ENCODE results near the gene CRIP3. TPM values are rescaled to one million over a fixed set of nuclear protein-coding genes. Genes with fewer than 3 reads are reported as not detected.

Gene CRIP3
- total and polyA plus RNA-seq, 2 experiments from 2014 or later: not detected

GRCh38 chr6:43328528-43328927 lies 19.9 kb upstream of the CRIP3 start:
- Histone ChIP-seq H3K9ac (no peak overlapping the region), H2AFZ (no peak overlapping the region), H3K4me1 (ENCODE audit: insufficient read depth) (no peaks in the 10 kb centered on the region), H4K20me1 (ENCODE audit: insufficient read depth) (no peaks in the 10 kb centered on the region), H3K27me3 (replicated peaks; ENCODE audit: insufficient read depth) (no peaks in the 10 kb centered on the region), H3K79me2 (ENCODE audit: insufficient read depth) (no peaks in the 10 kb centered on the region), H3K9me3 (ENCODE audit: low read depth) (no peaks in the 10 kb centered on the region), H3K36me3 (ENCODE audit: low read depth) (no peaks in the 10 kb centered on the region), H3K4me3 (no peak overlapping the region), H3F3A (ENCODE audit: insufficient read depth) (no peaks in the 10 kb centered on the region), H3K9me2 (ENCODE audit: insufficient read depth) (no peaks in the 10 kb centered on the region), H3K4me2 (ENCODE audit: unreplicated experiment) (no peak overlapping the region), H3K27ac (no peak overlapping the region)
- no peak for TF ChIP-seq EZH2phosphoT487 (IDR thresholded peaks at IDR 0.05; ENCODE audit: insufficient read depth, low read depth)
- TF ChIP-seq EZH2 (IDR thresholded peaks at IDR 0.05; ENCODE audit: insufficient read depth, poor library complexity, severe bottlenecking): no peak
- WGBS, 2 experiments (ENCODE audit: low coverage in 1 of 2, low lambda C conversion rate in 2 of 2, missing lambda C conversion rate in 2 of 2): 9 to 25% methylated on average over 1 of the region's 1 CpG
- no peak for DNase-seq
- in situ Hi-C loops (cut with MboI): no loop called here

DNA sequence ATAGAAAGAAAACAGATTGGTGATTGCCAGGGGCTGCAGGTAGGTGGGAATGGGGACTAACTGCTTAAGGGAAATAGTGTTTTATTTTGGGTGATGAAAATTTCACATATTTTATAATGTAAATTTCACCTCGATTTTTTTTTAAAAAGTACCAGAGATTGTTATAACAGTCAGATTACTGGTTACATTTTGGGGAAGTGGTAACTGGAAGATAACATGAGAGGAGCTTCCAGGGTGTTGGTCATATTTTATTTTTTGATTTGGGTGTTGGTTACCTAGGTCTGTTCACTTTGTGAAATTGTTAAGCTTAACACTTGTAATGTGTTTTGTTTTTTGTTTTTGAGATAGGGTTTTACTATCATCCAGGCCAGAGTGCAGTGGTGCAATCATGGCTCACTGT lies 17.2 kb upstream of the CRIP3 start:
- no peak for DNase-seq
- TF ChIP-seq EZH2 (IDR thresholded peaks at IDR 0.05; ENCODE audit: insufficient read depth, poor library complexity, severe bottlenecking) (no peak), EZH2phosphoT487 (IDR thresholded peaks at IDR 0.05; ENCODE audit: insufficient read depth, low read depth) (no peak)
- H3K9me3 ChIP-seq (ENCODE audit: low read depth): no peaks in the 10 kb centered on the region
- no peak overlapping the region for H3K9ac ChIP-seq
- H3K4me2 ChIP-seq (ENCODE audit: unreplicated experiment): no peak overlapping the region
- H4K20me1 ChIP-seq (ENCODE audit: insufficient read depth): no peaks in the 10 kb centered on the region
- in situ Hi-C loops (cut with MboI): no loop called here
- H2AFZ ChIP-seq: no peak overlapping the region
- H3K4me3 ChIP-seq: no peak overlapping the region
- H3K36me3 ChIP-seq (ENCODE audit: low read depth): no peaks in the 10 kb centered on the region
- H3K4me1 ChIP-seq (ENCODE audit: insufficient read depth): no peaks in the 10 kb centered on the region
- no peak overlapping the region for H3K27ac ChIP-seq
- 44 to 69% methylated on average over 1 of the region's 1 CpG for whole genome bisulfite sequencing, 2 experiments (ENCODE audit: low coverage in 1 of 2, low lambda C conversion rate in 2 of 2, missing lambda C conversion rate in 2 of 2)
- no peaks in the 10 kb centered on the region for H3K27me3 ChIP-seq (replicated peaks; ENCODE audit: insufficient read depth)
- H3F3A ChIP-seq (ENCODE audit: insufficient read depth): no peaks in the 10 kb centered on the region
- H3K79me2 ChIP-seq (ENCODE audit: insufficient read depth): no peaks in the 10 kb centered on the region
- no peaks in the 10 kb centered on the region for H3K9me2 ChIP-seq (ENCODE audit: insufficient read depth)

- Histone ChIP-seq H3F3A (ENCODE audit: insufficient read depth) (no peaks in the 10 kb centered on the region), H3K79me2 (ENCODE audit: insufficient read depth) (no peaks in the 10 kb centered on the region), H3K27ac (no peak overlapping the region), H3K36me3 (ENCODE audit: low read depth) (no peaks in the 10 kb centered on the region), H2AFZ (no peak overlapping the region), H3K9me2 (ENCODE audit: insufficient read depth) (no peaks in the 10 kb centered on the region), H3K27me3 (replicated peaks; ENCODE audit: insufficient read depth) (no peaks in the 10 kb centered on the region), H4K20me1 (ENCODE audit: insufficient read depth) (no peaks in the 10 kb centered on the region), H3K4me1 (ENCODE audit: insufficient read depth) (no peaks in the 10 kb centered on the region), H3K4me3 (no peak overlapping the region), H3K9me3 (ENCODE audit: low read depth) (no peaks in the 10 kb centered on the region), H3K4me2 (ENCODE audit: unreplicated experiment) (no peak overlapping the region), H3K9ac (no peak overlapping the region)
- TF ChIP-seq EZH2 (IDR thresholded peaks at IDR 0.05; ENCODE audit: insufficient read depth, poor library complexity, severe bottlenecking): no peak
- TF ChIP-seq EZH2phosphoT487 (IDR thresholded peaks at IDR 0.05; ENCODE audit: insufficient read depth, low read depth): no peak
- 92 to 100% methylated on average over 2 of the region's 2 CpGs for WGBS, 2 experiments (ENCODE audit: low coverage in 1 of 2, low lambda C conversion rate in 2 of 2, missing lambda C conversion rate in 2 of 2)
- DNase-seq: no peak
- in situ Hi-C loops (cut with MboI): no loop called here
Measured at GRCh38 chr6:43318011-43318410, 9.4 kb upstream of the CRIP3 start.

DNA sequence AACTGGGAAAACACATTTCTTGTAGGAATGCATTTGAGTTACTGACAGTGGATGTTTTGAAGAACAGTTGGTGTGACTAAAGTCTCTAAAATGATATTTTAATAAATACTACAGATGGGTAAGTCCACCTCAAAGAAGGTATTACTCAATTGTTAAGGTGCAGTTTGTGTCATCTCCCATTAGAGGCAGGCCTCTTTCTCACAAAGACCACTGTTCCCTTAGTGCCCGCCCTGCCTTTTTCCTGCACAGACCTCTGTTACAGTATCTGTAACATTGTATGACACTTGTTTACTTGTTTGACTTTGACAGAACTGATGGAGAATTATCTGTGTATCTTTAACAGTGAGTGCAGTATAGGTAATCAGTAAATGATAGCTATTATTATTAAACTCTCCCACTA lies 5.2 kb upstream of the CRIP3 start:
- no peaks in the 10 kb centered on the region for H4K20me1 ChIP-seq (ENCODE audit: insufficient read depth)
- H3K27ac ChIP-seq: no peak overlapping the region
- H3K4me3 ChIP-seq: no peak overlapping the region
- H3K36me3 ChIP-seq (ENCODE audit: low read depth): no peaks in the 10 kb centered on the region
- 93 to 94% methylated on average over 1 of the region's 1 CpG for WGBS, 2 experiments (ENCODE audit: low coverage in 1 of 2, low lambda C conversion rate in 2 of 2, missing lambda C conversion rate in 2 of 2)
- H3K9me2 ChIP-seq (ENCODE audit: insufficient read depth): no peaks in the 10 kb centered on the region
- TF ChIP-seq EZH2phosphoT487 (IDR thresholded peaks at IDR 0.05; ENCODE audit: insufficient read depth, low read depth) (no peak), EZH2 (IDR thresholded peaks at IDR 0.05; ENCODE audit: insufficient read depth, poor library complexity, severe bottlenecking) (no peak)
- in situ Hi-C loops (cut with MboI): no loop called here
- no peaks in the 10 kb centered on the region for H3K27me3 ChIP-seq (replicated peaks; ENCODE audit: insufficient read depth)
- H3F3A ChIP-seq (ENCODE audit: insufficient read depth): no peaks in the 10 kb centered on the region
- H3K9ac ChIP-seq: no peak overlapping the region
- no peaks in the 10 kb centered on the region; the same call in 1 of the 2 replicates for H3K4me1 ChIP-seq (ENCODE audit: insufficient read depth)
- DNase-seq: no peak
- no peaks in the 10 kb centered on the region for H3K79me2 ChIP-seq (ENCODE audit: insufficient read depth)
- H2AFZ ChIP-seq: no peak overlapping the region
- H3K9me3 ChIP-seq (ENCODE audit: low read depth): no peaks in the 10 kb centered on the region
- H3K4me2 ChIP-seq (ENCODE audit: unreplicated experiment): no peak overlapping the region

DNA sequence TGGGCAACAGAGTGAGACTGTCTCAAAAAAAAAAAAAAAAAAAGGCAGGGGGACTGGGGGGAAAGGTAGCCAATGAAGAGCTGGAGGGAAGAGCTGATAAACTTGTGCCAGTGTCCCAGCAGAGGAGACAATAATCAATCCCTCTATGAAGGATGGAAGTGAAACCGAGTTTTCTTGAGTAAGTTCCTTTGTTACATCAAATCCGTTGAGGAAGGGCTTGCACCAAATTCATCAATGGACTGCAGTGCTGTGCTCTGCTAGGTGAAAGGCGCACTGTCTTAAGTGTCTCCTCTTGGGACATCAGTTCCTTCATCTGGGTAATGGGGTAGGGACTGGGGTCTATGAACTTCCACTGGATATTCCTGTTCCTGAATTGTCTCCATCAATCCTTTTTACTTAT lies 3.0 kb upstream of the CRIP3 start:
- H3K4me3 ChIP-seq: no peak overlapping the region
- no peak overlapping the region for H3K4me2 ChIP-seq (ENCODE audit: unreplicated experiment)
- no peak for DNase-seq
- H3K9ac ChIP-seq: no peak overlapping the region
- H3K4me1 ChIP-seq (ENCODE audit: insufficient read depth): no peaks in the 10 kb centered on the region; the same call in 1 of the 2 replicates
- no peaks in the 10 kb centered on the region for H3K9me3 ChIP-seq (ENCODE audit: low read depth)
- H3K36me3 ChIP-seq (ENCODE audit: low read depth): no peaks in the 10 kb centered on the region
- no peak for TF ChIP-seq EZH2phosphoT487 (IDR thresholded peaks at IDR 0.05; ENCODE audit: insufficient read depth, low read depth)
- no peak for TF ChIP-seq EZH2 (IDR thresholded peaks at IDR 0.05; ENCODE audit: insufficient read depth, poor library complexity, severe bottlenecking)
- no peaks in the 10 kb centered on the region for H3K9me2 ChIP-seq (ENCODE audit: insufficient read depth)
- no peaks in the 10 kb centered on the region for H3F3A ChIP-seq (ENCODE audit: insufficient read depth)
- no peak overlapping the region for H3K27ac ChIP-seq
- WGBS, 2 experiments (ENCODE audit: low coverage in 1 of 2, low lambda C conversion rate in 2 of 2, missing lambda C conversion rate in 2 of 2): 42 to 45% methylated on average over 3 of the region's 3 CpGs
- no peaks in the 10 kb centered on the region for H3K27me3 ChIP-seq (replicated peaks; ENCODE audit: insufficient read depth)
- no peaks in the 10 kb centered on the region for H4K20me1 ChIP-seq (ENCODE audit: insufficient read depth)
- in situ Hi-C loops (cut with MboI): no loop called here
- H2AFZ ChIP-seq: no peak overlapping the region
- H3K79me2 ChIP-seq (ENCODE audit: insufficient read depth): no peaks in the 10 kb centered on the region
